HG03558 (cell line): ENCODE measurements around the gene IGFBP2.

Experiments
- ATAC-seq: cut with Tn5 transposase; IDR thresholded peaks from one replicate; pipeline ENCODE4 v1.9.1; 2021; ENCODE audit warnings: moderate number of reproducible peaks; ENCODE audit not compliant: unreplicated experiment; ENCODE audit errors: extremely low read depth

IGFBP2 gene

GRCh38 chr2:216661051-216661450 lies 27.8 kb downstream of the IGFBP2 start:
- no peak for ATAC-seq

- no peak for ATAC-seq
Observed at GRCh38 chr2:216661639-216662375, 28.6 kb downstream of the IGFBP2 start.

- ATAC-seq, result no peak
Observed at GRCh38 chr2:216663106-216663505, 29.9 kb downstream of the IGFBP2 start.

GRCh38 chr2:216663846-216664245 lies 30.6 kb downstream of the IGFBP2 start:
- no peak for ATAC-seq

GRCh38 chr2:216664593-216665034 lies 31.4 kb downstream of the IGFBP2 start:
- ATAC-seq, result no peak

- no peak for ATAC-seq
Observed at GRCh38 chr2:216665242-216665641, 32.0 kb downstream of the IGFBP2 start.

GRCh38 chr2:216665717-216666116 lies 32.5 kb downstream of the IGFBP2 start:
- ATAC-seq, result no peak

- no peak for ATAC-seq
Observed at GRCh38 chr2:216666461-216667233, 33.4 kb downstream of the IGFBP2 start.

- ATAC-seq, result no peak
Observed at GRCh38 chr2:216670266-216671080, 37.3 kb downstream of the IGFBP2 start.

- no peak for ATAC-seq
Observed at GRCh38 chr2:216671081-216671411, 37.8 kb downstream of the IGFBP2 start.

GRCh38 chr2:216671791-216672343 lies 38.6 kb downstream of the IGFBP2 start:
- no peak for ATAC-seq

- ATAC-seq, result no peak
Observed at GRCh38 chr2:216672466-216672865, 39.2 kb downstream of the IGFBP2 start.

- ATAC-seq, result no peak
Observed at GRCh38 chr2:216673021-216673420, 39.8 kb downstream of the IGFBP2 start.

GRCh38 chr2:216673609-216674008 lies 40.4 kb downstream of the IGFBP2 start:
- no peak for ATAC-seq

- no peak for ATAC-seq
Observed at GRCh38 chr2:216674376-216674775, 41.2 kb downstream of the IGFBP2 start.

GRCh38 chr2:216676630-216677029 lies 43.4 kb downstream of the IGFBP2 start:
- ATAC-seq, result no peak

GRCh38 chr2:216677439-216678097 lies 44.3 kb downstream of the IGFBP2 start:
- ATAC-seq, result no peak

GRCh38 chr2:216678098-216678465 lies 44.9 kb downstream of the IGFBP2 start:
- no peak for ATAC-seq

- no peak for ATAC-seq
Observed at GRCh38 chr2:216678813-216679657, 45.8 kb downstream of the IGFBP2 start.
